GM21390 (cell line): ENCODE results near the gene CFAP97D2.
"Not testable (repeated sequence)": the region's sequence is repeated elsewhere in the genome, so short reads cannot be mapped to it uniquely, and the experiment has no call there.

Experiments
- ATAC-seq: cut with Tn5 transposase; IDR thresholded peaks from one replicate; pipeline ENCODE4 v1.9.1; 2021; ENCODE audit not compliant: unreplicated experiment

CFAP97D2 gene

GRCh38 chr13:114198556-114198955 lies 19.5 kb downstream of the CFAP97D2 start:
- ATAC-seq: no peak

DNA sequence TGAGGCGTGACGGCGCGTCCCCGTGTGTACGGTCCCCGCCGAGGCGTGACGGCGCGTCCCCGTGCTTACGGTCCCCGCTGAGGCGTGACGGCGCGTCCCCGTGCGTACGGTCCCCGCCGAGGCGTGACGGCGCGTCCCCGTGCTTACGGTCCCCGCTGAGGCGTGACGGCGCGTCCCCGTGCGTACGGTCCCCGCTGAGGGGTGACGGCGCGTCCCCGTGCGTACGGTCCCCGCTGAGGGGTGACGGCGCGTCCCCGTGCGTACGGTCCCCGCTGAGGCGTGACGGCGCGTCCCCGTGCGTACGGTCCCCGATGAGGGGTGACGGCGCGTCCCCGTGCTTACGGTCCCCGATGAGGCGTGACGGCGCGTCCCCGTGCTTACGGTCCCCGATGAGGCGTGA lies 20.5 kb downstream of the CFAP97D2 start:
- ATAC-seq: not testable (repeated sequence)

DNA sequence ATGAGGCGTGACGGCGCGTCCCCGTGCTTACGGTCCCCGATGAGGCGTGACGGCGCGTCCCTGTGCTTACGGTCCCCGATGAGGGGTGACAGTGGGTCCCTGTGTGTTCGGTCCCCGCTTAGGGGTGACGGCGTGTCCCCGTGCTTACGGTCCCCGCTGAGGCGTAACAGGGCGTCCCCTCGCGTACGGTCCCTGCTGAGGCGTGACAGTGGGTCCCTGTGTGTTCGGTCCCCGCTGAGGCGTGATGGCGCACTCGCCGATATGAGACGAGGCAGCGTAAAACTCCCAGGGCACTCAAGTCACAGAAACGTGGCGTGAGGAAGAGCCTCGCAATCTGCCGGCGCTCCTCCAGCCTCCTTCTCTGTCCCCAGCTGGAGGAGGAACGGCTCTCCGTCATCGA lies 20.9 kb downstream of the CFAP97D2 start:
- ATAC-seq: no peak

GRCh38 chr13:114200399-114200911 lies 21.4 kb downstream of the CFAP97D2 start:
- ATAC-seq: no peak

DNA sequence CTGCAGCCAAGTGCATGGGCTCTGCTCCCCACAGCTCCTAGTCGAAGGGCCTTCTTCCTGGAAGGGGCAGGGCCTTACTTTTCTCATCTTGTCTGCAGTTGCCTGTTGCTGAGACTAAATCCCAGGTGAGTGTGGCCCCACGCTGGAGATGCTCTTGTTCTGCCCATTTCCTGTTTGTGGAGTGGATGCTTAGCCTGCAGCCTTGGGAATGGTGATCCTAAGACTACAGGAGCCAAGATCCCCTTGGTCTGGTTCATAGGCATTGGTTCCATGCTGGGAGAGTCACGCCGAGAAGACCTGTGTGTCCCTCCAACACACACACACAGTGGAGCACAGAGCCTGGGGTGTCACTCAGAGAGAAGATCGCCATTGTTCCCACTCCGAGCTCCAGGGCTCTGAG lies 23.5 kb downstream of the CFAP97D2 start:
- no peak for ATAC-seq

GRCh38 chr13:114203536-114203935 lies 24.5 kb downstream of the CFAP97D2 start:
- ATAC-seq: no peak

GRCh38 chr13:114204894-114205293 lies 25.8 kb downstream of the CFAP97D2 start:
- no peak for ATAC-seq

DNA sequence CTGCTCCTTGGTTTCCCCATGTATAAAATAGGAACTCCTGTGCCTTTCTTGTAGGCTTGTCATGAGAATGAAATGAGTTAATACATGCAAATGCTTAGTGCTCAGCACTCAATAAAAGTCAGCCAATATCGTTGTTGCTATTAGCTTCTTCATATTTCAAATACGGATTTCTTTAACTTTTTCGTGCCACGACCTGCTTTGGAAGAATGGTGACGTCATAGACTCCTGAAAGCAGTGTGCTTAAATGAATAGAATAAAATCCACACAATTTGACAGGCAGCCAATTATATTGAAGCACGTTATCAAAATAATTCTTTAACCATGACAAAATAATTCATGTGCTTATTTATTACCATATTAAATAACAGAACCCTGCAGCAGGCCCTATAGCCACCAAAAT lies 29.1 kb downstream of the CFAP97D2 start:
- ATAC-seq: no peak

- no peak for ATAC-seq
Measured at GRCh38 chr13:114211446-114212157, 32.5 kb downstream of the CFAP97D2 start.

DNA sequence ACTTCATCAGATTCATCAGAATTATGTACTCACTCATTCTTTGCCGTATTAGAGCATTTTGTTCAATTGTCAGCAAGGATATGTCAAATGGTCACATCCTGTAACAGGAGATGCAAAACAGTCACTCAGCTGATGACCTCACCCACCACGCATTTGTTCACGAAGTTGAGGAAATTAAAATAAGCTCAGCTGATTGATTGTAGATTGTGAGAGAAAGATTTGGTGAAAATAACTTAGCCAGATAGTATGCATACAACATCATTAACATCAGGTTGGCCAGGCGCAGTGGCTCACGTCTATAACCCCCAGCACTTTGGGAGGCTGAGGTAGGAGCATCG lies 33.1 kb downstream of the CFAP97D2 start:
- no peak for ATAC-seq

- no peak for ATAC-seq
Measured at GRCh38 chr13:114213980-114214379, 34.9 kb downstream of the CFAP97D2 start.

DNA sequence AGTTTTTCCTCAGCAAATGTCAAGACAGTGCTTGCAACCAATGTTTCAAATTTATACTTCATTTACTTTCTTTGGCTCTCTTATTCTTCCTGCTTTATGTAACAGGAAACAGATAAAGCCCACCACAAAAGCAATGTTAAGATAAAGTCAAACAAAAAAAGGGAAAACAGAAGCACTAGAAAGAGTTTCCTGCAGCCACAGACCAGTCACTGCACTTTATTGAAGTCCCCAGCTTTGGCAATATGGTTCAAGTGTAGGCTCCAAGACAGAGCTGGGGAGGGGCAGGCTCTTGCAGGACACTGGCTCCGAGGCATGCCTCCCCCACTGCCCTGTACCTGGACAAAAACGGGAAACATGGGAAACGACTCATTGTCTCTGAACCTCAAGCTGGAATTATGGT lies 40.3 kb downstream of the CFAP97D2 start:
- no peak for ATAC-seq

- no peak for ATAC-seq
Measured at GRCh38 chr13:114222461-114222968, 43.5 kb downstream of the CFAP97D2 start.

- no peak for ATAC-seq
Measured at GRCh38 chr13:114224201-114224600, 45.1 kb downstream of the CFAP97D2 start.

DNA sequence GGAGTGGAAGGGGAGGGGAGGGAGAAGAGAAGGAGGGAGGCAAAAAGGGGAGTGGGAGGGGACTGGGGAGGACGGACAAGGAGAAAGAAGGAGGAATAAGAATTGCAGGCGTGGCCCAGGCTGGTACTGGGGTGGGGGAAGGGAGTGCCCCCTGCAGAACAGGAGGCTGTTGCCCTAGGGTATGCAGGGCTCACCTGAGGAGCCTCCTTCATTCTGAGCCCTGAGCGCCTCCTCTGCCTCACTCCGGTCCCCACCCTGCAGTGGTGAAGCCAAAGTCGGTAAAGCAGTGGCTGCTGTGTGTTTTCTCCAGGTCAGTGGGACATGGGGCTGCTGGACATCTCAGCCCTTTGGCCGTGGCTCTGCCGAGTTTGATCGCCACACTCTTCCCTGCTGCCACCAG lies 46.6 kb downstream of the CFAP97D2 start:
- ATAC-seq: no peak

GRCh38 chr13:114226088-114226487 lies 47.0 kb downstream of the CFAP97D2 start:
- no peak for ATAC-seq

DNA sequence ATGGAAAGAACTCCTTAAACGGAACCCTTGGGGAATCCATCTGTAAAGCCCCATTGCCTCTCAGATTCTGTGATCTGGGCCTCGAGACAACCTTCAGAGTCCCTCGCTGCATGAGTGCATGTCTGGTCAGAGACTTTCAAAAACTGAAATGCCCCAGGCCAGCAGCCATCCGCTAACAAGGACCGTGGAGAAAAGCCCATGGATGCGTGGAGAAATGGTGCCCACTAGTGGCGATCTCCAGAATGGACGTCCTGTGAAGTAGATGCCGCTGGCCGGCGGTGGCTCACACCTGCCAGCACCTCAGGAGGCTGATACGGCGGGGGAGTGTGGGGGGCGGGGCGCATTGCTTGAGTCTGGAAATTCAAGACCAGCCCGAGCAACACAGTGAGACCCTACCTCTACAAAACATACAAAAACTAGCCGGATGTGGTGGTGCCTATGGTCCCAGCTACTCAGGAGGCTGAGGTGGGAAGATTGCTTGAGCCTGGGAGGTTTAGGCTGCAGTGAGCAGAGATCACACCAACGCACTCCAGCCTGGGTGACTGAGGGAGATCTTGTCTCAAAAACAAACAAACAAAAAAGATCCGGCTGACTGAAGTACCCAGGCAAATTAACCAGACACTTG lies 47.8 kb downstream of the CFAP97D2 start:
- peak; percentile 74 for ATAC-seq

DNA sequence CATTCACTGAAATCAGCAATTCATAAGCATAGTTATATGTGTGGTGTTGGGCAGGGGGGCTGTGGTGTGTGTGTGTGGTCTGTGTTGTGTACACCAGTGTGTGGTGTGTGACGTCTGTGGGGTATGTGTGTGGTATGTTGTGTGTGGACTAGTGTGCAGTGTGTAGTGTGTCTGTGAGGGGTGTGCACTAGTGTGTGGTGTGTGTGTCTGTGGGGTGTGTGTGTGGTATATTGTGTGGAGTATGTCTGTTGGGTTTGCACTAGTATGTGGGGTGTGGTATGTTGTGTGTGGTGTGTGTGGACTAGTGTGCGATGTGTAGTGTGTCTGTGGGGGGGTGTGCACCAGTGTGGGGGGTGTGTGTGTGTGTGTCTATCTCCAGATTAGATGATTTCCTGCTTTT lies 48.5 kb downstream of the CFAP97D2 start:
- no peak for ATAC-seq

GRCh38 chr13:114228176-114228575 lies 49.1 kb downstream of the CFAP97D2 start:
- no peak for ATAC-seq

DNA sequence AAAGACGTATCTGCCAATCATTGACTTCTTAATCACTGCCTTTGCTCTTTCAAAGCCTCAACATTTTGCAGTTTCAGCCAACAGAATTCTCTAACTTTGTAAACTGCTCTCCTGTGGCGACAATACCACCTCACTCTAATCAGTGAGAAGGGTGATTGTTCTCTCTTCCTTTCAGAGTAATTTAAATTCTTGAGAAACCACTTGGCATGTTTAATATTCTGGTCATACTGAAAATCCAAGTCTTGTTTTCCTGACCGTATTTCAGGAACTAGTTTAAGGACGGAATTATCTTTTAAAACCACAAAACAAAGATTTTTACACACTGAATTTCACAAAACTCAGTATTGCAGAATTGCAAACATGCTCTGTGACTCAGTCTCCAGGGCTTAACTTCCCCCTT lies 50.4 kb downstream of the CFAP97D2 start:
- no peak for ATAC-seq

DNA sequence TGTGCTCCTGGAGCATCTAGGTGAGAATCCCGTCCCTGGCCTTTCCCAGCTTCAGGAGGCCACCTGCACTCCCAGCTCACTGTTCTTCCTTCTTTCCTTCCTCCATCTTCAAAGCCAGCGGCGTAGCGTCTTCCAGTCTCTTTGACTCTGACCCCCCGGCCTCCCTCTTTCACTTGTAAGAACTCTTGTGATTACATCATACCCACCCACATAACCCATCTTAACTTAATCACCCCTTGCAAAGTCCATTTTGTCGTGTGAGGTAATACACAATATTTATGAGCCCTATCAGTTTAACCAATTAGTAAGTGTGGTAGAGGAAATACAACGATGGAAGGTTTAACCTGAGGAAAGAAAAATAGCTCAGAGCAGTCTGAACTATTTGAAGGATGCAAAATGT lies 51.1 kb downstream of the CFAP97D2 start:
- ATAC-seq: no peak

DNA sequence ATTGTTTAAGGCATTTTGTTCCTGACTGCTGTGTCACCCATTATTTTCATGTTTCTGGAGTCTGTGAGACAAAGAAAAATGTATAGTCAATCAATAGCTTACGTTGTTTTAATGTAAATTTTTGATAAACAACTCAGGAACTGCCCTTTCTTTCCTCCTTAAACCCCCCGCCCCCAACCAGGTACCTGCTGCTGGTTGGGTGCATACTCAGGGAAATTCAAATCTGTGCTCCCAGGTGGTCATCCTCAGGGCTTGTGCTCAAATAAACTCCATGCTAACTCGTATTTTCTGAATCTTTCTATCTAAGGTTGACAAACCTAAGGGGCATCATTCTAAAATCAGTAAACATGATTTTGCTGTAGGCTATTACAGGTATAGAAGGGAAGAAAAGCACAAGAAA lies 51.5 kb downstream of the CFAP97D2 start:
- no peak for ATAC-seq

- ATAC-seq: no peak
Measured at GRCh38 chr13:114231886-114232285, 52.8 kb downstream of the CFAP97D2 start.
